NCI-H1930 (cell line): Measurements from ENCODE around the gene NKX6-2.
"Not testable (repeated sequence)": the region's sequence is repeated elsewhere in the genome, so short reads cannot be mapped to it uniquely, and the experiment has no call there.

Source experiments
- DNase-seq, 2 experiments: peaks; one replicate each; lab custom pipeline; 2025; lab: John Stamatoyannopoulos, UW

The NKX6-2 gene

DNA sequence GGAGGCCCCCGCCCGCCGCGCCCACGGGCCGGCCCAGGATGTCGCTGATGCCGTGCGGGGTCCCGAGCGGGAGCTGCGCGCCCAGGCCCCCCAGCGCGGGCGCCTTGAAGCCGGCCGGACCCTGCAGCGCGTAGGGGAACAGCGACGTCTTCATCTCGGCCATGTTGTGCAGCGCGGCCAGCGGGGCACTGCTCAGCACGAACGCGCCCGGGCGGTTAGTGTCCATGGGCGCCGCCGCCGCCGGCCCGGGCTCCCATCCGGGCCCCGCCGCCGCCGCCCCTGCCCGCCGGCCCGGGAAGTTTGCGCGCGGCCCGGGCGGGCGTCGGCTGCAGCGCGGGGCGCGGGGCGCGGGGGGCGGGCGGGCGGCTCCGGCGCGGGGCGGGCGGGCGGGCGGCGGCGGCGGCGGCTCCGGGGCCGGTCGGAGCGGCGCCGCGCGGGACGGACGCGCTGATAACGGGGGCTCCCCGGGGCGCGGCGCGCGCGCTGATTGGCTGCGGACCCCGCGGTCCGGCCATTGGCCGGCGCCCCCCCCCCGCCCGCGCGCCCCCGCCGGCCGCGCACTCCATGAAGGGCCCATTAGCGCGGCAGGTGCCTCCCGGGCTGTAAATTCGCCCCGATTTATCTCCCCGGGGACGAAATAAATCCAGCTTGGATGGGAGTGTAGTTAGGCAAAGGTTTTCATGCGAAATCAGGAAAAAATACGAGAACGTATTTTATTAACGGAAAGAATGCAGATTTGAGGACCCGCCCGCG, at the start of gene NKX6-2:
NKX6-2 (minus strand) TSS at position 425 of the 753 bp plus-strand sequence; CDS start at position 226, 199 bp downstream.
- no peak for DNase-seq

DNA sequence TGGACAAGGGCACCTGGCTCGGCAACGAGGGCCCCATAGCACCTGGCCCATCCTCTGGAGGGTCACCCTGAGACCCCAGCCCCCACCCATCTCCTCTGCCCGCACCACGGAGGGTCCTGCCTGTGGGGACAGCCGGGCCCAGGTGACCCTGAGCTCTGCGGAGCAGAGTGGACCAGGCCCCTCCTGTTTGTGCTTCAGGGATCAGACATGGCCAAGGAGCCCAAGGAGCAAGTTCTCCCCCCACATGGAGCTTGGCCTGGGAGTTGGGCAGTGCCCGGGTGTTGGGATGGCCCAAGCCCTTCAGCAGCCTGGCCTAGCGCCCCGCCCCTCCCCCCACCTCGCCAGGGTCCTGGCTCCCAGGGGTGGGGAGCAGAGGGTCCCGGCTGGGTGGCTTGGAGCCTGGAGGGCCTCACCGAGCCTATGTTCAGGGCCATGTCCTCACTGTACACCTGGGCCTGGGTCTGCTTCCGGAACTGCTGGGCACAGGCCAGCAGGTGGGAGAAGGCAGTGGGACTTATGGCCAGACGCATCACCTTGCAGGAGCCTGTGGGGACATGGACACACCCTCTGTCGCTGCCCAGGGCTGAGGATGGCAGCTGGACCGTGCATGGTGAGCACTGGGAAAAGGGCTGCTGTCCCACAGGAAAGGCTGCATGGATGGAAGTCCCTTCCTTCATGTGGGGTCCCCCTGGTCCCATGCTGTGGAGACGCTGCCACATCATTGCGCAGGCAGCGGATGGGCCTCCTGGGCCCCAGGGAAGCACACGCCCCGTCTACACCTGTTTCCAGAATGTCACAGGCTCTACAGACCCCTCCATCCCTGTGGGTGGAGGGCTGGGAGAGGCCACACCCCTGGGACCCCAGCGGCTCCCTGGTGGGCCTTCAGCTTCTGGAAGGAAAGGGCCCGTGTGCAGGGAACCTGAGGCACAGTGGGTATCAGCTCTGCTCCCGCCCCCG, 49.2 kb upstream of the NKX6-2 start:
- DNase-seq, result no peak

DNA sequence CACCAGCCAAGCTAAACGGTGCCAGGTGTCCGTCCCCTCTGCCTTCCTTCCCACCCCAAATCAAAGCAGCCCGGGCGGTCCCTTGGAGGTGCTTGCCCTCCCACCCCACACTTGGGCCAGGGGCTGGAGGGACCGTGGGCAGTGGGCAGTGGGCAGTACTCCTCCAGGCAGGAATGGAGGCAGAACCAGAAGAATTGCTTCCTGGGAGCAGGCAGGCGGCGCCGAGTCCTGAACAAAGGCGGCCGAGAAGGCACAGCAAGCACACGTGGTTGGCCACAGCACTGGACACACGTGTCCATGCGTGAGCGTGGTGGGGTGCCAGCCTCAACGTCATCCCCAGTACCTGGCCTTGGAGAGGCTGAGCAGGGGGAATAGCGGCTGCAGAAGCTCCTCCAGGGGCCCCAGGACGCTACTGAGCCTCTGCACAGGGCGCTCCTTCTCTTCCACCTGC, 48.4 kb upstream of the NKX6-2 start:
- no peak for DNase-seq

DNA sequence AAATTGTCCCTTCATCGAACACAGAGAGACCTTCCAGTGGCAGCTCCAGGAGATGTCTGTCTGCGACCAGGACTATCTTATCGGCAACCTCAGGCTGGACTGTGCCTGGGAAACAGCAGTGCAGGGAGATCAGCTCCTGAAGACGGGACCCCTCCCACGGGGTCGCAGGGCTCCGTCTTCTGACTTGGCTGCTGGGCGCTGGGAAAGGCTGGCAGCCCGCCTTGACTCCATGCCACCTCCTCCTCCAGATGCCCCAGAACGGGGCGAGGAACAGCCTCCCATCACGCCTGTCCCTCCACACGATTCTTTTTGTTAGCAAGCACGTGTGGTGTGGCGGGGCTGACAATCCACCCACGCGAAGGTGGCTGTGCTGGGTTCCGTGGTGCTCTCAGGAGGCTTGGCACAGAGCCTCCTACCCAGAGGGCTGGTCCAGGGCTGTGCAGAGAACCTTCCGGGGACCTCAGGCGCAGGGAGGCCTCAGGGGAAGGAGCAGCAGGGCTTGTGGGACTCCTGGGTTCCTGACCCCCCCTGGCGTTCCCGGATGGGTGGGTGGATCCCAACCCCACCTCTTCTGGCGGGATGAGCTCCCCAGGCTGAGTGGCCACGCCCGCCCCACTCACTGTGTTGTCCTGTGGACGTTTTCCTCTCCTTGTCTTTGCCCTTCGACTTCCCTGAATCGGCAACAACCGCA, 47.6 kb upstream of the NKX6-2 start:
- no peak for DNase-seq

DNA sequence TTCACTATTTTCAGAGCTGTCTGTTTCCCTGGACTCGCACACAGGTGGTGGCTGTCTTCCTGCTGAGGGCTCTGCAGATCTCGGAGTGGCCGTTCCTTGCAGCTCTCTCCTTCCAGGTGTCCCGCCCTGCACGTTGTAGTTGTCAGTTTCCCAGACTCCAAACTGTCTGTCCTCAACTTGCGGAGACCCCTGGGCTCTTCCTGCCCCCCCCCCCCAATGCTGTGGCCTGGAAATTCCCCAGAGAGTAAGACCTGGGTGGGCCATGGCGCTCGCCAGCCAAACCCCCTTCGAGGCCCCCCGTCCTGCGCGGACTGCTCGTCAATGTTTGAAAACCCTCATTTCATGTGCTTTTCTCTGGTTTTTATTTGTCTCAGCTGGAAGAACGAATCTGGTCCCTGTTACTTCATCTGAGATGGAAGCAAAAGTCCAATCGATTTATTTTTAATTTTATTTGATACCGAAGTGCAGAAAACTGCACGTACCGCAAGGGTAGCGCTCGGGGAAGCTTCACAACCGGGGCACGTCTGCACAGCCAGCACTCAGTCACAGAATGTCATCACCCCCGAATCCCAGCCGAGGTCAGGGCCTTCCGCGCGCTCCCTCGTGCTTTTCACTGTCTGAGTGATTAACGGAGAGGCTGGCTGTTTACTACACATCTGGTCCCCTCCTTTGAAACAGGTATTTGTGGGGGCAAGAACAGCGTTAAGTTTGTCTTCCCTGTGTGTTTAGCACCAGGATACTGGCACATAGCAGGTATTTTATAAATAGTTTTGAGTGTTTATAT, 46.4 kb upstream of the NKX6-2 start:
- no peak for DNase-seq

DNA sequence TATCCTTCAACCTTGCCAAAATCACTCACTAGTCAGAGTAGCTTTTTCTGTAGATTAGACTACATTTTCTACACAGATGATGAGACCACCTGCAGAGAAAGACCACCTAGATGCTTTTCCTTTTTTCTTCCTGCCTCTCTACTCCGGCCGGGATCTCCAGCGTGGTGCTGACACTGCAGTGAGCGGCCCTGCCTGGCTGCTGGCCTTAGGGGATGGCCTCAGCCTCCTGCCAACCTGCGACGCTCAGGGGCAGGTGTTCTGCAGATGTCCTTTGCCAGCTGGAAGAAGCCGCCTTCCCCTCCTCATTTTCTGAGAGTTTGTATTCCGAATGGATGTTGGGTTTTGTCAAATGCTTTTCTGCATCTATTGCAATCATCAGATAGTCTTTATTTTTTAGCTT, 43.5 kb upstream of the NKX6-2 start:
- no peak for DNase-seq

DNA sequence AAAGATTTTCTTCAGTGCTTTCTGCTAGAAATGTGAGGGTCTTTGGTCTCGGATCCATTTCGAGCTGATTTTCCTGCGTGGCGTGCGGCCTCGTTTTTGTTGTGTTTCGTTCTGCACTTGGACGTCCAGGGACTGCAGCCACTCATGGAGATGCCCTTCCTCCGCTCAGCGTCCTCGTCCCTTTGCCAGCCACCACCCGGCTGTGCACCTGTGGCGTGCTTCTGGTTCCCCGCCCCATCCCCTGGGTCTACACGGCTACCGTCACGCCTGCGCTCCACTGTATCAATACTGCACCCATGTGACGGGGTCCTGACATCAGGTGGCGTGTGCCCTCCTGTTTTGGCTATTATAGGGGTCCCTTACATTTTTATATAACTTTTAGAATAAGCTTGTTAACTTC, 42.7 kb upstream of the NKX6-2 start:
- DNase-seq, result no peak

DNA sequence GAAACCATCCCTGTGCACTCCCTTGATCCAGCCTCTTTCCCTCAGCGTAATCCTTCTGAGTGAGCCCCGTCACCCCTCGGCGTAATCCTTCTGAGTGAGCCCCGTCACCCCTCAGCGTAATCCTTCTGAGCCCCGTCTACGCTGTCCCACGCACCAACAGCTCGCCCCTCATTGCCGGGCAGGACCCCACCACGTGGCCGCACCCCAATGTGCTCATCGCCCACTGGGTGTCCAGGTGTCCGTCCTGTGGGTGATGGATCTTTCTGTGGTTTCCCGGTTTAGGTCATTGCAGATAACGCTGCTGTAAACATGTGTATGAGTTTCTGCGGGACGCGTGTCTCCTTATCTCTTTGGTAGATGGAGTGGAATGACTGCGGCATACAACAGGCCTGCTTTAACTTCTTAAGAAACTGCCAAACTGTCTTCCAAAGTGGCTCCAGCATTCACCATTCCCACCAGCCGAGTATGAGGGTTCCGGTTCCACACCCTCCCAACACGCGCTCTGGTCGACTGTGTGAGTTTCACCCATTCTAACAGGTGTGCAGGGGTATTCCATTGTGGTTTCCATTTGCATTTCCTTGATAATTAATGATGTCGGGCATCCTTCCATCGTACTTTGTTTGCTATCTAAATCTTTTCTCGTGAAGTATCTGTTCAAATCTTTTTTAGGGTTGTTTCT, 42.1 kb upstream of the NKX6-2 start:
- no peak for DNase-seq

DNA sequence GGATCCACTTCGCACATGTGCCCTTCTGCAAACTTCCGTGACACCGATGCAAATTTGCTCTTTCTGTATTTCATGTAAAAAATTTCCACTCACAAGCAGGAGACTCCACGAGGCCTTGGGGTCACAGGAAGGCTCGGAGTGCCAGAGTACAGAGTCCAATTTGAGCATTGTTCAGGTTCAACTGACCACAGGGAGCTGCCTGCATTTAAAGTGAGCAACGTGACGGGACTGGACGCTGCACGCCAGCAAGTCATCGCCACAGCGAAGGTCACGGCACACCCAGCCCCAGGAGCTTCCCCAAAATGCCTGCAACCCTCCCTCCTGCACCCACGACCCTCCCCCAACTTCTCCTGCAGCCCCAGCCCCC, 41.5 kb upstream of the NKX6-2 start:
- no peak for DNase-seq

DNA sequence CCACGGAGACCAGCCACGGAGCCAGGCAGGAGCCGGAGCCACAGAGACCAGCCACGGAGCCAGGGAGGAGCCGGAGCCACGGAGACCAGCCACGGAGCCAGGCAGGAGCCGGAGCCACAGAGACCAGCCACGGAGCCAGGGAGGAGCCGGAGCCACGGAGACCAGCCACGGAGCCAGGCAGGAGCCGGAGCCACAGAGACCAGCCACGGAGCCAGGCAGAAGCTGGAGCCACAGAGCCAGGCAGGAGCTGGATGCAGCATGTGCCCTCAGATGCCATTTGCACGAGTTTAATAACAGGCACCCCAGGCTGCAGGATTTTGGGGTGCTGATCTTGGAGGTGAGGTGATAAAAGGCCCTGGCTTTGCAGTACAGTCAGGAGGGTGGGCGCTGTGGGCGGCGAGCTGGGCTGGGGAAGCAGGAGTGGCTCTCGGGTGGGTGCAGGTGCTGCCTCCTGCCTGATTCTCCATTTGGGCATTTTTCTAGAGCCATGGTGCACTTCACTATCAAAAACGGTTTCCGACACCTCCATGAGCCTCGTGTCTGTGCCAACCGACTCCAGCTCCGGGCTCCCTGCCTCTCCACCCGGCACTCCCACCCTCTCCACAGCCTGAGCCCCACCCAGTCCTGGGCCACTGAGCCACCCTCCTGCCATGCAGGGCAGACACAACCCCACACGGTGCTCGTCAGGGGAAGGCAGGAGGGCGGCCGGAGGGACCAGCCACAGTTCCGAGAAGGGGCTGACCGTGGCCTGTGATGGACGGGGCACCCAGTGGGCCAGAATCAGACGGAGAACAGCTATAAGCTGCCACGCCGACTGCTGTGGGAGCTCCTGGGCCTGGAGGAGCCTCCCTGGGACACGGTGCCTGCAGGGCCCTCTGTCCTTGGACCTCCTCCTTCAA, 40.8 kb upstream of the NKX6-2 start:
- DNase-seq, result no peak

DNA sequence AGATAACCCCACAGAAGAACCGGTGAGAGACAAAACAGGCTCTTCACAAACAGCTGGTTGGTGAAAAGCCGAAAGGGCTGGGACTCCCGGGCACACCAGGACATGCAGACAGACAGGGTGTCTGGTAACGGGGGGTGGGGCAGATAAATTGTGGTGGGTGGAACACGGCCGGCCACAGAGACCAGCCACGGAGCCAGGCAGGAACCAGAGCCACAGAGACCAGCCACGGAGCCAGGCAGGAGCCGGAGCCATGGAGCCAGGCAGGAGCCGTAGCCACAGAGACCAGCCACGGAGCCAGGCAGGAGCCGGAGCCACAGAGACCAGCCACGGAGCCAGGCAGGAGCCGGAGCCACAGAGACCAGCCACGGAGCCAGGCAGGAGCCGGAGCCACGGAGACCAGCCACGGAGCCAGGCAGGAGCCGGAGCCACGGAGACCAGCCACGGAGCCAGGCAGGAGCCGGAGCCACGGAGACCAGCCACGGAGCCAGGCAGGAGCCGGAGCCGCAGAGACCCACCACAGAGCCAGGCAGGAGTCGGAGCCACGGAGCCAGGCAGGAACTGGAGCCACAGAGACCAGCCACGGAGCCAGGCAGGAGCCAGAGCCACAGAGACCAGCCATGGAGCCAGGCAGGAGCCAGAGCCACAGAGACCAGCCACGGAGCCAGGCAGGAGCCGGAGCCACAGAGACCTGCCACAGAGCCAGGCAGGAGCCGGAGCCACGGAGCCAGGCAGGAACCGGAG, 40.0 kb upstream of the NKX6-2 start:
- DNase-seq, result not testable (repeated sequence)

DNA sequence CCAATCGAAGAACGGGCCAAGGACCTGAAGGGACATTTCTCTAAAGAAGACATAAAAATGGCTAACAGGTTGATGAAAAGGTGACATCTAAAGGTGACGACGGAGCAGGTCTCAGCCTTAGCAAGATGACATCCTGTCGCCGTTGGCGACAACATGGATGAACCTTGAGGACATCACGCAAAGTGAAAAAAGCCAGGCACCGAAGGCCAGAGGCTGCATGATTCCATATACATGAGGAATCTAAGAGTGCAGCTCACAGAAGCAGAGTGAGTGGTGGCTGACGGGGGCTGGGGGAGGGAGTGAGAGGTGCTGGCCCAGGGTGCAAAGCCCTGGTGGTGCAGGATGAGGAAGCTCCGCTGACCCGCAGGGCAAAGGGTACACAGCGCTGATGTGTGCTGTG, 34.1 kb upstream of the NKX6-2 start:
- no peak for DNase-seq

DNA sequence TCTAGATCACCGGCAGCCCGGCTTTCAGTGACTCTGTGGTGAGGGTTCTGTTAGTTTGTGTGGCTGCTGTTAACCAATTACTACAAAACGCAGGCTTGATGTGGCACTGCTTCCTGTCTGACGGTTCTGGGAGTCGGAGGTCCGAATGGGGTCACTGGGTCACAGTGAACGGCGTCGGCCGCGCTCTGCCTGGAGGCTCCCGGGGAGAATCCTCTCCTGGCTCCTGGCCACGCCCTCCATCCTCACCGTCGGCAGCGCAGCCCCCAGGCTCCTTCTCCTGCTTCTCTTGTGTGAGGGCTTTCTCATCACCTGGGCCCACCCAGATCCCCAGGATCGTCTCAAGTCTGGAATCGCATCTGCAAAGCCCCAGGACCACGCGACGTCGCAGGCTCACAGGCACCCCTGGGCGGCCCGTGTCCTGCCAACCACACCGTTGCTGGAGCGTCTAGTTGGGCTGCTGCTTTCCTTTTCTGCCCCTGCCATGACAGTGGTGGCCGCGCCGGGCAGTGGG, 31.8 kb upstream of the NKX6-2 start:
- no peak for DNase-seq

DNA sequence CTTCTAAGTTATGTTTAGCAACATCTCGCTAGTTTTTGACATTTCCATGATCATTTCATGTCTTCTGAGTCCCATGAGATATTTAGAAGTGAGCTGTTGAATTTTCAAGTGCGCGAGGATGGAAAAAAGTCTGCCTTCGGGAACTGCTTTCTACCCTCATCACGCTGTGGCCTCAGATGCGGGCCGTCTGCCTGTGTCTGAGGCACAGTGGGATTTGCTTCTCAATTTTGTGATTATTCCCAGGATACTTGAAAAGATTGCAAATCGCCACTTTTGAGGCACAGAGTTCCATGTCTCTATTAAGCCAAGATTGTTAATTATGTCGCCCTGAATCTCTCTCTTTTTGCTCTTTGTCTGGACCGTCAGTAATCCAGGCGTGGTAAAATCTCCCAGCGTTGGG, 30.8 kb upstream of the NKX6-2 start:
- no peak for DNase-seq

DNA sequence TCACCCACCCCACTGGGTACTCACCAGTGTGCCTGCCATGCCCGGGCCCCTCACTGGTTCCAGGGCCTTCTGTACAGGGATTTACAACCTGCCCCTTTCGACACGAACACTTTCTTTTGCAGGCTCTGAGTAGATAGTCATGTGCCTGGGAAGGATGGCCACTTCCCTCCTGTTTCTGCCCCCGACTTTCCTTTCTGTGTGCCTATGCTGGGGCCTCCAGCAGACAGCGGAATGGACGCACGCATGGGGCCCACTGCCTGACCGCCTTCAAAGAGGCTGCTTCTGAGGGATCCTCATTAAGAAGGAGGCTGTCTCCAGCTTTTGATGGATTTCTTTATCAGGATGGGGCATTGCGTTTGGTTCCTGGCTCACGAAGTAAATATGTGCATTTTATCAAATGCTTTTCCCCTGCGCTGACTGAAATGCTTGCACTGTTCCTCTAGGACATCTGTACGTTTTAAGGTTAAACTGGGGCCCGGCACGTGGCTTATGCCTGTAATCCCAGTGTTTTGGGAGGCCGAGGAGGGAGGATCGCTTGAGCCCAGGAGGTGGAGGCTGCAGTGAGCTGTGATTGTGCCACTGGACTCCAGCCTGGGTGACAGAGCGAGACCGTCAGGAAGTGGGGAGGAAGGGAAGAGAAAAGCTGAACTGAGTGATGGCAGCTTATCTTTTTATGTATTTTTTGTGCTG, 29.4 kb upstream of the NKX6-2 start:
- DNase-seq, result no peak

DNA sequence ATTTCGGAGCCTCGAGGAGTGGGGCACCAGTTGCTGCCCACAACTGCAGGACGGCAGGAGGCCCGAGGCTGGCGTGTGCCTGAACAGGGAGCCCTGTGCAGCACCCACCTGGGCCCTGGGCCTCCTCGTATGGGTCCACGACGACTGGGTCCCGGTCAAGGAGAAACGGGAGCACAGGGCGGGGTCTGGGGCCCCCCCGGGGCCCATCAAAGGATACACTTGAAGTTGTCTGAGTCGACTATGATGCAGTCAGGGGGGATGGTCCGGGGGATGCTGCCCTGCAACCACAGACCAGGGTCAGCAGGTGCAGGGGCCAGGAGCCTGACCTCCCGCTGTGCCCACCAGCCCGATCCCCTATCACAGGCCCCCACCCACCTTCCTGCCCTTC, 28.5 kb upstream of the NKX6-2 start:
- DNase-seq, result no peak

DNA sequence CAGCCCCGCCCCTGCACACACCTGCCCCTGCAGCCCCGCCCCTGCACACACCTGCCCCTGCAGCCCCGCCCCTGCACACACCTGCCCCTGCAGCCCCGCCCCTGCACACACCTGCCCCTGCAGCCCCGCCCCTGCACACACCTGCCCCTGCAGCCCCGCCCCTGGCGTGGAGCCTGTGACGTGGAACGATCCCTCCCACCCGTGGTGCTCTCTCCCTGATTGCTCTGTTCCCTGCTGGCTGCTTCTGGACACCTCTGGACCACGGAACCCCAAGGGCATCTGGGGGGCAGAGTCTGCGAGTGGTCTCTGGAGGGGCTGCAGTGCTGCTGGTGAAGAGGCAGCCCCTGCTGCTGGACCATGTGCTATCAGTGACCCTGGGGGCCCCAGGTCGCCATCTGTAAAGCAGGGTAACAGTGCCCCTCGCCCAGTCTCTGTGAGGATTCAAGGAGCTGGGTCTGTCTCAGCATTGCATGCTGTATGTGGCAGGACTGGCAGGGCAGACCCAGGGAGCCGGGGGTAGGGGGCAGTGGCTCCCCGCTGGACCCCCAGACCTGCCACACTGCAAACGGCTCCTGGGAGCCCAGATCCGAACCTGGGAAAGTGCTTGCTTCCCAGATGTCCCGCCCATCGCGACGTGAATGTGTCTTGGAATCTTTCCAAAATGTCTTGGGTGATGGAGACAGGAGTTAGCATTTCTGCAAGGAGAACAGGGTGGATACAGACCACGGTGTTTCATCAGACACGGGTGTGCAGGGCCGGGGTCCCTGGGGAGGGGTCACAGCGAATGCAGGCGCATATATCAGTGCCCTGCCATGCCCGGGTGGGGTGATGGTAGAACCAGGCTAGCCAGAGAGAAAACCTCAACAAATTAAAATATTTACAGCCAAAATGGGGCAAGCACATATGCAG, 27.9 kb upstream of the NKX6-2 start:
- no peak for DNase-seq
